Spleen (tissue), 11 donors: ENCODE results near the gene DNAH17. TPM values are rescaled to one million over a fixed set of nuclear protein-coding genes. Genes with fewer than 3 reads are reported as not detected.
A peak's percentile ranks its signal among the peaks of the same experiment; 100 is the strongest.

ENCODE experiments used
- DNase-seq: peaks from one replicate; pipeline ENCODE4 v3.0.0-alpha.2; 2020
- H3K27ac ChIP-seq, 8 donors: fragments of 200-600 bp; sonication (generic) in 7 of 8; 1 replicate in 4 of 8; 2 replicates in 4 of 8; pipeline versions ENCODE4 v1.5.0 to v1.8.0; 2016 to 2021; ENCODE audit warnings: inconsistent platforms in 4 of 8, mild to moderate bottlenecking in 4 of 8, moderate library complexity in 1 of 8
- H3K27me3 ChIP-seq, 7 donors: fragments of 200-600 bp; sonication (generic) in 6 of 7; replicated peaks in 1 of 7; 1 replicate in 4 of 7; 2 replicates in 3 of 7; pipeline versions ENCODE4 v1.5.0 to v1.8.0; 2016 to 2021; ENCODE audit warnings: inconsistent platforms in 3 of 7, mild to moderate bottlenecking in 1 of 7
- H3K36me3 ChIP-seq, 6 donors: fragments of 200-600 bp; sonication (generic) in 5 of 6; 1 replicate in 4 of 6; 2 replicates in 2 of 6; pipeline versions ENCODE4 v1.5.0 to v1.8.0; 2016 to 2021; ENCODE audit warnings: inconsistent platforms in 2 of 6
- H3K4me1 ChIP-seq, 6 donors: fragments of 200-600 bp; sonication (generic) in 5 of 6; 1 replicate in 3 of 6; 2 replicates in 3 of 6; pipeline versions ENCODE4 v1.5.0 to v1.8.0; 2016 to 2021; ENCODE audit warnings: inconsistent platforms in 3 of 6
- H3K4me3 ChIP-seq, 8 donors: fragments of 200-600 bp; sonication (generic) in 7 of 8; 1 replicate in 4 of 8; 2 replicates in 4 of 8; pipeline versions ENCODE4 v1.5.0 to v1.8.0; 2016 to 2021; ENCODE audit warnings: inconsistent platforms in 4 of 8, mild to moderate bottlenecking in 4 of 8, moderate library complexity in 2 of 8
- H3K9me3 ChIP-seq, 8 donors: fragments of 200-600 bp; sonication (generic) in 7 of 8; 1 replicate in 4 of 8; 2 replicates in 4 of 8; pipeline versions ENCODE4 v1.5.0 to v1.8.0; 2016 to 2021; ENCODE audit warnings: inconsistent platforms in 4 of 8
- POLR2A ChIP-seq, 3 donors: fragments of 450-650 bp; IDR thresholded peaks; one replicate each; pipeline ENCODE4 v1.5.1; 2017; ENCODE audit warnings: antibody characterized with exemption in 3 of 3, mild to moderate bottlenecking in 1 of 3
- POLR2AphosphoS5 ChIP-seq, 3 donors: sonication (generic); formaldehyde crosslinking; IDR thresholded peaks; one replicate each; pipeline ENCODE4 v1.5.1; 2017; ENCODE audit warnings: antibody characterized with exemption in 3 of 3
- WGBS, 5 donors: extraction: QIAGEN DNeasy Blood & Tissue Kit in 3 of 5; methylation state at CpG; one replicate each; pipeline versions ENCODE4 v1.1.5 to v1.1.7; 2013 to 2018; 5-methylcytosine and 5-hydroxymethylcytosine counted together
- intact Hi-C: fragments of 100-400 bp; cut with DNase I; formaldehyde crosslinking; loops from one replicate; pipeline ENCODE4 v1.15.0; 2023; ENCODE audit warnings: low total_unique reads
- polyA plus RNA-seq, 3 donors: library from polyadenylated mRNA; stranded (reverse); fragments of 200-250 nt; gene quantifications; one replicate each; pipeline ENCODE4 v1.2.1, GENCODE V29; 2013
- total RNA-seq, 7 donors: library from RNA; depleted of rRNA in 3 of 7; stranded (reverse); fragments of >200 nt in 3 of 7; fragmentation: NEBNext Ultra II Directional in 4 of 7; extraction: Animal tissue kit (Norgen Biotek cat#: 25700) in 4 of 7; gene quantifications; one replicate each; pipeline versions ENCODE4 v1.1.0 to v1.2.1, GENCODE V29; 2016 to 2021
- TF ChIP-seq, protein P1 (sequence below), 11 experiments: fragments of 200-600 bp in 7 of 11; fragments of 450-650 bp in 4 of 11; sonication (generic) in 4 of 11; IDR thresholded peaks in 8 of 11; conservative IDR thresholded peaks in 3 of 11; 1 replicate in 7 of 11; 2 replicates in 4 of 11; pipeline versions ENCODE4 v1.4.0 to v1.8.0; 2016 to 2021; ENCODE audit warnings: antibody characterized with exemption in 11 of 11, inconsistent platforms in 4 of 11, mild to moderate bottlenecking in 1 of 11
- donor health status: healthy with polysubstance abuse.
- donor health status: DM: no; HTN: no; CAD: no; lungs with moderate emphysema.
- donor health status: DM: no; HTN: no; CAD: no.
- donor health status: Bipolar disorder and iron deficiency.
- donor health status: healthy.
- donor health status: DM: no; HTN: no; CAD: no.
- donor health status: DM: yes; HTN: yes; CAD: no.

The DNAH17 gene
- total and polyA plus RNA-seq, 10 donors: 0.06 to 1.0 (median 0.72) TPM; not detected in 1

DNA sequence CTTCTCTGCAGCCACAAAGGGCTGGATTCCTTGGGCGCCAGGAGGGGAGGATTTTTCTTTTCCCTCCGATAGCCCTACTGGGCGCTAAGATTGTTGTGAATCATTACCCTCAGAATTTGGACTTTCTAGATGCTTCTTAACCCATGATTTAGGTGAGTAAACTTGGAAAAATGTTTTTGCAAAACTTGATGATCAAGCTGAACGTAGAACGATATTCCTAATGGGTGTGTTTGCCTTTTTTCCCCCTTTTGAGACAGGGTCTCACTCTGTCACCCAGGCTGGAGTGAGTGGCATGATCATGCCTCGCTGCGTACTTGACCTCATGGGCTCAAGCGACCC, 155.0 kb downstream of the DNAH17 start:
- Histone ChIP-seq H3K4me3 (no peak overlapping the region), H3K27ac (peak overlapping the region in 3 of 8 donors; percentile 17 to 96 (median 93))
- WGBS, 5 donors: 75 to 82% (median 78%) methylated on average over 8 of the region's 8 CpGs

DNA sequence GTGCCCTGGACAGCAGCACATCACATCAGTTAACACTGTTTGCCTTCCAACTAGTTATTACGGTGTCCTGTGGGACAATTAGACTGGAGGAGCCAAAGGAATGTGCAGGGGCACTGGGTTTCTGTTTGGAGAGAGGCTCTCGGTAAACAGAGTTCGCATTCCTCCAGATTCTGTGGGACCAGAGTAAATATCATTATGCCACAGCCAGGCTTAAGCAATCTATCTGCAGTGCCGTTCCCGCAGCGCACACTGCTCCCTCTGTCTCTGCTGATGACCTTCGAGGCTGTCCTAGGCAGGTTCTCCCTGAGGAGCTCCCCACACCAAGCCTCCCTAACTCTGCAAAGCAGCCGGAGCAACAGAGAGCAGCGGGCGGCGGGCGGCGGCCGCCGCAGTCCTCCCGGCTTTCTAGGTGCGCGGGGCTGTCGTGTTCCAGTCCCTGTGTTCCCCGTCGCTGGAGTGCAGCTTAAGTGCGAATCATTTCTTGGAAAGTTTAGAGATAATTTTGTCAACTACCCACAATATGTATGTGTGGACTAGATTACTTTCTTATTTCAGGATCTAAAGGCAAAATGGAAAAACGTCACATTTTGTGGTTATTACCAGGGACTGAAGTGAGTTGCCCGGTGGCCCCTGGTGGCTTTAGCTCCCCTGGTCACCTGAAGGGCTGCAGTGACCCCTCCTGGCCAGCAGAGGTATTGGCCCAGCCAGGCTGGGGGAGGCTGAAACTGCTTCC, 155.5 kb downstream of the DNAH17 start:
- no peaks in the 10 kb centered on the region for H3K9me3 ChIP-seq
- DNase-seq: peak; percentile 92
- H3K4me1 ChIP-seq: peaks cover 13 to 95% (median 62%) of the 10 kb centered on the region in 6 donors
- intact Hi-C loops: no loop called here
- no peaks in the 10 kb centered on the region for H3K27me3 ChIP-seq
- peak overlapping the region in 6 of 8 donors; percentile 3 to 96 (median 38) for H3K27ac ChIP-seq
- TF ChIP-seq, protein P1, sequence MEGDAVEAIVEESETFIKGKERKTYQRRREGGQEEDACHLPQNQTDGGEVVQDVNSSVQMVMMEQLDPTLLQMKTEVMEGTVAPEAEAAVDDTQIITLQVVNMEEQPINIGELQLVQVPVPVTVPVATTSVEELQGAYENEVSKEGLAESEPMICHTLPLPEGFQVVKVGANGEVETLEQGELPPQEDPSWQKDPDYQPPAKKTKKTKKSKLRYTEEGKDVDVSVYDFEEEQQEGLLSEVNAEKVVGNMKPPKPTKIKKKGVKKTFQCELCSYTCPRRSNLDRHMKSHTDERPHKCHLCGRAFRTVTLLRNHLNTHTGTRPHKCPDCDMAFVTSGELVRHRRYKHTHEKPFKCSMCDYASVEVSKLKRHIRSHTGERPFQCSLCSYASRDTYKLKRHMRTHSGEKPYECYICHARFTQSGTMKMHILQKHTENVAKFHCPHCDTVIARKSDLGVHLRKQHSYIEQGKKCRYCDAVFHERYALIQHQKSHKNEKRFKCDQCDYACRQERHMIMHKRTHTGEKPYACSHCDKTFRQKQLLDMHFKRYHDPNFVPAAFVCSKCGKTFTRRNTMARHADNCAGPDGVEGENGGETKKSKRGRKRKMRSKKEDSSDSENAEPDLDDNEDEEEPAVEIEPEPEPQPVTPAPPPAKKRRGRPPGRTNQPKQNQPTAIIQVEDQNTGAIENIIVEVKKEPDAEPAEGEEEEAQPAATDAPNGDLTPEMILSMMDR (IDR thresholded peaks at IDR 0.05 in 8 of 11, conservative IDR thresholded peaks at IDR 0.05 in 3 of 11): peak; percentile 97 to 99 (median 99)
- TF ChIP-seq POLR2AphosphoS5 (IDR thresholded peaks at IDR 0.05) (peak; percentile 69 to 79 (median 78)), POLR2A (IDR thresholded peaks at IDR 0.05) (no peak)
- H3K4me3 ChIP-seq: no peak overlapping the region
- peaks cover 2 to 98% (median 71%) of the 10 kb centered on the region in 6 donors for H3K36me3 ChIP-seq
- WGBS, 5 donors: 68 to 83% (median 78%) methylated on average over 20 to 24 of the region's 24 CpGs

More for the DNA sequence above, 155.0 kb downstream of the DNAH17 start:
- no peaks in the 10 kb centered on the region for H3K27me3 ChIP-seq
- intact Hi-C loops: no loop called here
- peaks cover 9 to 89% (median 56%) of the 10 kb centered on the region in 6 donors for H3K4me1 ChIP-seq
- no peak for TF ChIP-seq POLR2AphosphoS5 (IDR thresholded peaks at IDR 0.05)
- TF ChIP-seq, protein P1 (IDR thresholded peaks at IDR 0.05 in 8 of 11, conservative IDR thresholded peaks at IDR 0.05 in 3 of 11): peak in 5 of 11 experiments; percentile 1 to 70 (median 45)
- H3K36me3 ChIP-seq: peaks cover 2 to 99% (median 75%) of the 10 kb centered on the region in 6 donors
- DNase-seq: no peak
- no peaks in the 10 kb centered on the region for H3K9me3 ChIP-seq

DNA sequence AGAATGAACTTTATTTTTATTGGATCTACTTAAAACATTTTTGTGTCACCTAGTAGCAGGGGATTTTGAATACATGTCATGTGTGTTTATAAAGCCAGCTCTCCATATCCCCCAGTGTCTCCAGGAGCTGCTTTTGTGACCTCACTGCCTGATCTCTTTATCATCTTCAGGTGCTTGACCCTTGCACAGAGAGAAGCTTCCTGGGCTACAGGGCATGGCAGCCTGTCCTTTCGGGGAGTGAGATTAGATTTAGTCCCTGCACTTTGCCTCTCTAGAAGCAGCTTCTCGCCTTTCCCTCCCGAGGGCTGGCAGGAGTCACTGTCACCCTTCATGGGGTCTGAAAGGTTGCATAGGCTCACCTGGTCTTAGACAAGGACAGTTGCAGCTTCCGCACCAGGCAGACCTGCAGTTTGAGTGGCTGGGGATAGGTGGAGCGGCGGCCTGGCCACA, 156.1 kb downstream of the DNAH17 start:
- H3K36me3 ChIP-seq: peaks cover 2 to 98% (median 65%) of the 10 kb centered on the region in 6 donors
- H3K4me1 ChIP-seq: peaks cover 19 to 99% (median 67%) of the 10 kb centered on the region in 6 donors
- TF ChIP-seq, protein P1 (IDR thresholded peaks at IDR 0.05 in 8 of 11, conservative IDR thresholded peaks at IDR 0.05 in 3 of 11): no peak
- TF ChIP-seq POLR2A (IDR thresholded peaks at IDR 0.05): no peak
- no peak for TF ChIP-seq POLR2AphosphoS5 (IDR thresholded peaks at IDR 0.05)
- intact Hi-C loops: no loop called here
- DNase-seq: no peak
- H3K4me3 ChIP-seq: no peak overlapping the region
- 86 to 94% (median 93%) methylated on average over 6 of the region's 6 CpGs for WGBS, 5 donors
- peak overlapping the region in 4 of 8 donors; percentile 3 to 96 (median 80) for H3K27ac ChIP-seq
- H3K27me3 ChIP-seq: no peaks in the 10 kb centered on the region
- H3K9me3 ChIP-seq: no peaks in the 10 kb centered on the region
